Activated CD4-positive, alpha-beta T cell treated with anti-CD3 and anti-CD28 coated beads, Interleukin-2, amount 50 U/mL, for 48 hours (primary cell): Measurements from ENCODE around the gene AGBL1.
"Not testable (repeated sequence)": the region's sequence is repeated elsewhere in the genome, so short reads cannot be mapped to it uniquely, and the experiment has no call there.

ENCODE experiments used
- DNase-seq, 2 experiments: peaks; one replicate each; pipeline ENCODE4 v3.0.0-alpha.2; 2020

The AGBL1 gene

GRCh38 chr15:86973284-86973844 lies 893.7 kb downstream of the AGBL1 start:
- no peak for DNase-seq

- DNase-seq = no peak
Observed at GRCh38 chr15:86988033-86988432, 908.4 kb downstream of the AGBL1 start.

DNA sequence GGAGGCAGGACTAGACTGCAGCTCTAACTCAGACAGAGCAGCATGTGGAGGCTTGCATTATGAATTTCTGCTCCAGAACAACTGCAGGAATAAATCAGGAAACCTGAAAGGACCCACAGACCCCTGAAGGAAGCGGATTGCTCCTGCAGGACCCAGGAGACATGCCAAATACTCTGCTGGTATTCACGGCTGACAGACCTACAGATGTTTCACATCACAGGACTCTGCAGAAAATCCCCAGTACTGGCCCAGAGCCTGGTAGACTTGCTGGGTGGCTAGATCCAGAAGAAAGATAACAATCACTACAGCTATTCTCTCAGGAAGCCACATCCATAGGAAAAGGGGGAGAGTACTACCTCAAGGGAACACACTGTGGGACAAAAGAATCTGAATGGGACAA lies 942.1 kb downstream of the AGBL1 start:
- no peak for DNase-seq

- DNase-seq = no peak
Observed at GRCh38 chr15:87031540-87032230, 952.0 kb downstream of the AGBL1 start.

DNA sequence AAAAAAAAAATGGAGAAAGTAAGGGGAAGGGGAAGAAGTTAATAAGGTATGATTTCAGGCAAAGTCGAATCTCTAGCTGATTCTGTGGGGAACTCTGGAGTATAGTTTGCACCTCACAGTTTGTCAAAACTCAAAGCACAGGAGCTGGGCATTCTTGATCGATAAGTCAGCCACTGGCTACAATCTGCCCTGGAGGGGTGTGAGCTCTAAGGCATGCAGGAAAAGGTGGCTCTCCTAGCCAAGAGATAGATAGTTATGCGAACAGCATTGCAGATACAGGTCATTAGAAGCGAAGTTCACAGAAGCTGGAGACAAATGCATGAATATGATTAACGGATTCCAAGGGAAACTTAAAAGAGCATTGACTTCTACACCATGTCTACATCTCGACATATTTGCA lies 952.6 kb downstream of the AGBL1 start:
- no peak for DNase-seq

DNA sequence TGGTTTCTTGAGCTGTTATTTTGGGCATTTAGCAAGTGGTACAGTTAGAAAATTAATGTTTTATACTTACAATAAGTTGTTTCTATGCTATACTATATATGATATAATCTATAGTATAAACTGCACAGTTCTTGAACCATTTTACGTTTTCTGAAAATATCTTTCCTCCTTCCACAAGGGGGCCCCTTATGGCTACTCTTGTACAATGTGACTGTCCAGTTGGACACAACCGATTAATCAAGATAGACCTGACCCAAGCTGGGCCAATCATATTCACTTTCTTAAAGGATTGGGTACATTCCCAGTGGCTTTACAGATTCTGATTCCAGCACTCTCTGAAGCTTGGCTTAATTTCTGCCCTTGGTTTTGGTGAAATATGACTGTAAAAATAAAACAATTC lies 953.4 kb downstream of the AGBL1 start:
- no peak for DNase-seq

DNA sequence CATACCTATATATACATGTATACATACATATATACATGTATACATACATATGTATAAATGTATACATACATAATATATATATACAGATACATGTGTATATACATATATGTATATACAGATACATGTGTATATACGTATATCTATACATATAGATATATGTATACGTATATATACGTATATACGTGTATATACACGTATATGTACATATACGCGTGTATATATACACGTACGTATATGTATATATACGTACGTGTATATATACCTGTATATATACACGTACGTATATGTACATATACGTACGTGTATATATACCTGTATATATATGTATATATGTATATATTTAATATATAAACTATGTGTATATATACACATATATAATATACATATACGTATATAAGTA lies 955.2 kb downstream of the AGBL1 start:
- DNase-seq = no peak

- no peak for DNase-seq
Observed at GRCh38 chr15:87038404-87038803, 958.7 kb downstream of the AGBL1 start.

DNA sequence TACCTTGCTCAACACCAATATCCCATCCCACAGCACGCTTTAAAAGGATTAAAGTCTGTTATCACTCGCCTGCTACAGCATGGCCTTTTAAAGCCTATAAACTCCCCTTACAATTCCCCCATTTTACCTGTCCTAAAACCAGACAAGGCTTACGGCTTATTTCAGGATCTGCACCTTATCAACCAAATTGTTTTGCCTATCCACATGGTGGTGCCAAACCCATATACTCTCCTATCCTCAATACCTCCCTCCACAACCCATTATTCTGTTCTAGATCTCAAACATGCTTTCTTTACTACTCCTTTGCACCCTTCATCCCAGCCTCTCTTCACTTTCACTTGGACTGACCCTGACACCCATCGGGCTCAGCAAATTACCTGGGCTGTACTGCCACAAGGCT lies 962.9 kb downstream of the AGBL1 start:
- not testable (repeated sequence) for DNase-seq

- no peak for DNase-seq
Observed at GRCh38 chr15:87045746-87046145, 966.1 kb downstream of the AGBL1 start.

GRCh38 chr15:87047203-87047965 lies 967.7 kb downstream of the AGBL1 start:
- no peak for DNase-seq
